Activated naive CD4-positive, alpha-beta T cell treated with anti-CD3 and anti-CD28 coated beads, Interleukin-2, amount 50 U/mL, for 24 hours (primary cell): Measurements from ENCODE around the gene SLC26A1.

ENCODE experiments used
- H3K27ac Mint-ChIP-seq: one replicate; pipeline ENCODE4 v1.8.0; 2021; ENCODE audit warnings: mild to moderate bottlenecking, mixed read lengths
- H3K27me3 Mint-ChIP-seq: one replicate; pipeline ENCODE4 v1.8.0; 2021; ENCODE audit warnings: mixed read lengths
- H3K36me3 Mint-ChIP-seq: one replicate; pipeline ENCODE4 v1.8.0; 2021; ENCODE audit warnings: mixed read lengths
- H3K4me1 Mint-ChIP-seq: one replicate; pipeline ENCODE4 v1.8.0; 2021; ENCODE audit warnings: mixed read lengths
- H3K4me3 Mint-ChIP-seq: one replicate; pipeline ENCODE4 v1.8.0; 2021; ENCODE audit warnings: mild to moderate bottlenecking, mixed read lengths
- H3K9me3 Mint-ChIP-seq: one replicate; pipeline ENCODE4 v1.8.0; 2021; ENCODE audit warnings: mixed read lengths

The SLC26A1 gene

GRCh38 chr4:998096-998691 lies 5.0 kb upstream of the SLC26A1 start:
- H3K27ac Mint-ChIP-seq, result peak overlapping the region; percentile 59
- peaks cover 13% of the 10 kb centered on the region for H3K4me1 Mint-ChIP-seq
- no peaks in the 10 kb centered on the region for H3K36me3 Mint-ChIP-seq
- H3K27me3 Mint-ChIP-seq, result peaks cover 12% of the 10 kb centered on the region
- H3K9me3 Mint-ChIP-seq, result no peaks in the 10 kb centered on the region
- no peak overlapping the region for H3K4me3 Mint-ChIP-seq

GRCh38 chr4:997375-998071 lies 4.3 kb upstream of the SLC26A1 start:
- no peak overlapping the region for H3K4me3 Mint-ChIP-seq
- H3K27me3 Mint-ChIP-seq, result peaks cover 12% of the 10 kb centered on the region
- peaks cover 13% of the 10 kb centered on the region for H3K4me1 Mint-ChIP-seq
- H3K27ac Mint-ChIP-seq, result no peak overlapping the region
- no peaks in the 10 kb centered on the region for H3K36me3 Mint-ChIP-seq
- H3K9me3 Mint-ChIP-seq, result no peaks in the 10 kb centered on the region

- H3K4me3 Mint-ChIP-seq, result no peak overlapping the region
- peaks cover 10% of the 10 kb centered on the region for H3K27me3 Mint-ChIP-seq
- no peaks in the 10 kb centered on the region for H3K9me3 Mint-ChIP-seq
- peaks cover 13% of the 10 kb centered on the region for H3K4me1 Mint-ChIP-seq
- H3K36me3 Mint-ChIP-seq, result no peaks in the 10 kb centered on the region
- no peak overlapping the region for H3K27ac Mint-ChIP-seq
These were observed 3.8 kb upstream of the SLC26A1 start for GRCh38 chr4:996997-997374.

- H3K4me3 Mint-ChIP-seq, result no peak overlapping the region
- H3K36me3 Mint-ChIP-seq, result no peaks in the 10 kb centered on the region
- no peak overlapping the region for H3K27ac Mint-ChIP-seq
- H3K9me3 Mint-ChIP-seq, result no peaks in the 10 kb centered on the region
- H3K4me1 Mint-ChIP-seq, result peaks cover 13% of the 10 kb centered on the region
- peaks cover 9% of the 10 kb centered on the region for H3K27me3 Mint-ChIP-seq
These were observed 3.1 kb upstream of the SLC26A1 start for GRCh38 chr4:996030-996996.

- no peaks in the 10 kb centered on the region for H3K36me3 Mint-ChIP-seq
- no peaks in the 10 kb centered on the region for H3K9me3 Mint-ChIP-seq
- H3K4me1 Mint-ChIP-seq, result peaks cover 13% of the 10 kb centered on the region
- no peak overlapping the region for H3K27ac Mint-ChIP-seq
- no peak overlapping the region for H3K4me3 Mint-ChIP-seq
- H3K27me3 Mint-ChIP-seq, result peaks cover 7% of the 10 kb centered on the region
These were observed 2.3 kb upstream of the SLC26A1 start for GRCh38 chr4:995311-996026.

GRCh38 chr4:992297-993110 lies 700 bp downstream of the SLC26A1 start:
- no peak overlapping the region for H3K27ac Mint-ChIP-seq
- no peak overlapping the region for H3K4me3 Mint-ChIP-seq
- no peaks in the 10 kb centered on the region for H3K9me3 Mint-ChIP-seq
- no peaks in the 10 kb centered on the region for H3K27me3 Mint-ChIP-seq
- no peaks in the 10 kb centered on the region for H3K4me1 Mint-ChIP-seq
- no peaks in the 10 kb centered on the region for H3K36me3 Mint-ChIP-seq

- H3K27ac Mint-ChIP-seq, result no peak overlapping the region
- H3K4me3 Mint-ChIP-seq, result no peak overlapping the region
- no peaks in the 10 kb centered on the region for H3K36me3 Mint-ChIP-seq
- no peaks in the 10 kb centered on the region for H3K27me3 Mint-ChIP-seq
- no peaks in the 10 kb centered on the region for H3K4me1 Mint-ChIP-seq
- H3K9me3 Mint-ChIP-seq, result no peaks in the 10 kb centered on the region
These were observed 1.5 kb downstream of the SLC26A1 start for GRCh38 chr4:991451-992296.

- Mint-ChIP-seq H3K4me1 (peaks cover 7% of the 10 kb centered on the region), H3K9me3 (no peaks in the 10 kb centered on the region), H3K4me3 (no peak overlapping the region), H3K27me3 (no peaks in the 10 kb centered on the region), H3K27ac (no peak overlapping the region), H3K36me3 (no peaks in the 10 kb centered on the region)
These were observed 2.3 kb downstream of the SLC26A1 start for GRCh38 chr4:990746-991367.

- Mint-ChIP-seq H3K9me3 (no peaks in the 10 kb centered on the region), H3K36me3 (no peaks in the 10 kb centered on the region), H3K27me3 (no peaks in the 10 kb centered on the region), H3K4me3 (no peak overlapping the region), H3K4me1 (peaks cover 15% of the 10 kb centered on the region), H3K27ac (no peak overlapping the region)
These were observed 3.3 kb downstream of the SLC26A1 start for GRCh38 chr4:989722-990471.

GRCh38 chr4:988726-989721 lies 4.2 kb downstream of the SLC26A1 start:
- no peaks in the 10 kb centered on the region for H3K9me3 Mint-ChIP-seq
- H3K4me1 Mint-ChIP-seq, result peaks cover 23% of the 10 kb centered on the region
- H3K27ac Mint-ChIP-seq, result no peak overlapping the region
- H3K36me3 Mint-ChIP-seq, result no peaks in the 10 kb centered on the region
- no peak overlapping the region for H3K4me3 Mint-ChIP-seq
- H3K27me3 Mint-ChIP-seq, result no peaks in the 10 kb centered on the region

GRCh38 chr4:987624-988513 lies 5.3 kb downstream of the SLC26A1 start:
- H3K4me1 Mint-ChIP-seq, result peaks cover 23% of the 10 kb centered on the region
- H3K27ac Mint-ChIP-seq, result no peak overlapping the region
- H3K9me3 Mint-ChIP-seq, result no peaks in the 10 kb centered on the region
- no peaks in the 10 kb centered on the region for H3K27me3 Mint-ChIP-seq
- no peaks in the 10 kb centered on the region for H3K36me3 Mint-ChIP-seq
- peak overlapping the region; percentile 84 for H3K4me3 Mint-ChIP-seq
